Measurements from ENCODE around the gene SLC36A1.

SLC36A1 gene

GRCh38 chr5:151459680-151460324, 12.4 kb downstream of the SLC36A1 start:
- Histone ChIP-seq H3K36me3 (replicated peaks) (no peaks in the 10 kb centered on the region; the same call in 1 of the 2 replicates), H3K4me3 (no peak overlapping the region), H3K27me3 (ENCODE audit: low read depth) (no peaks in the 10 kb centered on the region), H3K4me1 (no peaks in the 10 kb centered on the region), H3K9me3 (no peaks in the 10 kb centered on the region)
- no peak for DNase-seq (ENCODE audit: low spot score in 2 of 2)
- in situ Hi-C loops (cut with MboI; ENCODE audit: low sequenced_read_pairs), result no loop called here

DNA sequence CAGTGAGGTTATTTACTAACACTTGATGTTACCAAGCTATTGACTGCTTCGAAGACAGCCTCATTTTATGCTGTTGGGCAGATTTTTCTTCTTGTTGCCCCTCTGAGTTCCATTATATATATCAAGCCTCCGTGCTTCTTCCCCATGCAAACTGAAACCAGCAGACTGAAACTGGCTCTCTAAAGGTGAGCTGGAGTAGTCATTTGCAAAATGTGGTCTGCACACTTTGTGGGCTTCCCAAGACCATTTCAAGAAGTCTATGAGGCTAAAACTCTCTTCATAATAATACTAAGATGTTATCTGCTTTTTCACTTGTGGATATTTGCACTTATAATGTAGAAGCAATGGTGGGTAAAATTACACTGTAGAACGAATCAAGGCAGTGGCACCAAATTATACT, 13.9 kb downstream of the SLC36A1 start:
- no peaks in the 10 kb centered on the region for H3K9me3 ChIP-seq
- H3K4me3 ChIP-seq, result no peak overlapping the region
- no peaks in the 10 kb centered on the region for H3K27me3 ChIP-seq (ENCODE audit: low read depth)
- H3K36me3 ChIP-seq (replicated peaks), result no peaks in the 10 kb centered on the region; the same call in none of the 2 replicates
- in situ Hi-C loops (cut with MboI; ENCODE audit: low sequenced_read_pairs), result no loop called here
- no peak for DNase-seq (ENCODE audit: low spot score in 2 of 2)
- H3K4me1 ChIP-seq, result no peaks in the 10 kb centered on the region

DNA sequence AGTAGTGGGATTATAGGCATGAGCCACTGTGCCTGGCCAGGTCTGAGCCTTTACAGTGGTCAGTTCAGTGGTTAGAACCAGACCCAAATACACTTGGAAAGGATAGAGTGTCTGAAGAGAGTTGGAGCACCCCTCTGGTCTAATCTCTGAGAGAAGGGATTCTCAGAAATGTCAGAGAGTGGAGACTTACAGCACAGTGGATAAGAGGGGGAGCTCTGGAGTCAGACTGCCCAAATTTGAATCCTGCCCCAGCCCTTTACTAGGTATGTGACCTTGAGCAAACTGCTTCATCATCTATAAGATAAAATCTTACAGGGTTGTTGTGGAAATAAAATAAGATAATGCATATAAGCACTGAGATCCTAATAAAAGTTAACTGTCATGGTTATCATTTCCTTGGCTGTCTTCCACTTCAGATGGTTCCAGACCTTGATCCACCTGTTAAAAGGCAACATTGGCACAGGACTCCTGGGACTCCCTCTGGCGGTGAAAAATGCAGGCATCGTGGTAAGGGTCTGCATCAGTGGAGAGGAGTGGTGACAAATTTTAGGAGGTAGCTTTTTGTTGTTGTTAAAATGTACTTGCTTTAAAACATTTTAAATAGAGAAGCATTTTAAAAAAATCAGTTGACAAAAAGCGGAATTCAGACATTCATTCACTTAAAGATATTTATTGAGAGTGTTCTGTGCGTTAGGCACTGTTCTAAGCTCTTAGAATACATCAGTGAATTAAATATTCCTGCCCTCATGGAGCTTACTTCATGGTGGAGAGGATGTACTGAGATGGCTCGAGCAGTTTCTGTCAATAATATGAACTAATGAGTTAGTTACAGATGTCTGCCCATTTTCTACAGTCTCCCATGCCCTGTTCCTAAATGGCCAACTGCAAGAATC, 16.0 kb downstream of the SLC36A1 start:
- H3K4me1 ChIP-seq, result no peaks in the 10 kb centered on the region
- in situ Hi-C loops (cut with MboI; ENCODE audit: low sequenced_read_pairs), result no loop called here
- no peaks in the 10 kb centered on the region for H3K9me3 ChIP-seq
- DNase-seq (ENCODE audit: low spot score in 2 of 2), result no peak
- H3K4me3 ChIP-seq, result no peak overlapping the region
- H3K27me3 ChIP-seq (ENCODE audit: low read depth), result no peaks in the 10 kb centered on the region
- no peaks in the 10 kb centered on the region; the same call in none of the 2 replicates for H3K36me3 ChIP-seq (replicated peaks)

DNA sequence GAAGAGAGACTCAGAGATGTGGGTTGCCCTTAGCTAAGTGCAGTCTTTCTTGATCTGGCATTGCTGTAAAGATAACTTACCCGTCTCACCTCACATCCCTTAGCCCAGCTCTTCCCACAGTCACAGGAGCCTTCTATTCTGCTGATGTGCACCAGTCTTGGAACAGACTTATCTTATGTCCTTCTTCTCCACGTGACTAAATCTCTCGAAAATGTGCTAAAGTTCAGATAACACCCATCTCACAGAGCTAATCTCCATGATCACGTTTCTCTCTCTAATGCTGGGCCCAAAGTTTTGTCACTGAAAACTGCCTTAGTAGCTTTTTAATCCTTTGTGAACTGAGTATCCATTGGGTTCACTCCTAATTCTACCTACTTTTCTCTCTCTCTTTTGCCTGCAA, 16.7 kb downstream of the SLC36A1 start:
- Histone ChIP-seq H3K4me1 (no peaks in the 10 kb centered on the region), H3K27me3 (ENCODE audit: low read depth) (no peaks in the 10 kb centered on the region), H3K9me3 (no peaks in the 10 kb centered on the region), H3K36me3 (replicated peaks) (no peaks in the 10 kb centered on the region; the same call in none of the 2 replicates), H3K4me3 (no peak overlapping the region)
- in situ Hi-C loops (cut with MboI; ENCODE audit: low sequenced_read_pairs), result no loop called here
- no peak for DNase-seq (ENCODE audit: low spot score in 2 of 2)

DNA sequence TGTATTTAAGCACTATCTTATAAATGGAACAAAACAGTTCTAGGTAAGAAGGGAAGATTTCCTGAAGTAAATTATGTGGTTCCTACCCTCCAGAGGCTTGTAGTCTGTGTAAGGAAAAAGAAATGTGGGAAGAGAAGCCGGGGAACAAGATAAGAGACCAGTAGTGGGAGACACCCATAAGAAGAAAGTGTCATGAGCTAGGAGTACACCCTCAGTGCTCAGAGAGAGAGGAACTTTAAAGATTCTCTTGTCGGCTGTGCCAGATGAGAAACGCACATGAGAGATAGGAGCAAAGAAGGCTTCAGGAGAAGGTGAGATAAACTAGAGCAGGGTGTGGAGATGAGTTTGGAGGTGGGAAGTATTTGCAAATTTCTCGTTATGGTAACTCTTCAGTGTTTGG, 18.1 kb downstream of the SLC36A1 start:
- Histone ChIP-seq H3K4me3 (no peak overlapping the region), H3K27me3 (ENCODE audit: low read depth) (no peaks in the 10 kb centered on the region), H3K9me3 (no peaks in the 10 kb centered on the region), H3K4me1 (no peaks in the 10 kb centered on the region), H3K36me3 (replicated peaks) (no peaks in the 10 kb centered on the region; the same call in none of the 2 replicates)
- in situ Hi-C loops (cut with MboI; ENCODE audit: low sequenced_read_pairs), result no loop called here
- no peak for DNase-seq (ENCODE audit: low spot score in 2 of 2)

DNA sequence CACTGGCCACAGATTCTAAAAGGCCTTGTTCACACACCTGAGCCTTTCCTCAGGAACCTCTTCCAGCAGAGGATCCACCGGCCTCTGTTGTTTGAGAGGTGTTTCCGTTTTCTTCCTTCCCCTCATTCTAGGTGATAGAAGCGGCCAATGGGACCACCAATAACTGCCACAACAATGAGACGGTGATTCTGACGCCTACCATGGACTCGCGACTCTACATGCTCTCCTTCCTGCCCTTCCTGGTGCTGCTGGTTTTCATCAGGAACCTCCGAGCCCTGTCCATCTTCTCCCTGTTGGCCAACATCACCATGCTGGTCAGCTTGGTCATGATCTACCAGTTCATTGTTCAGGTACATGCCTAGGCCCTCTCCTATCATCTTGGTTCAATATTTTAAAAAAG, 20.2 kb downstream of the SLC36A1 start:
- Histone ChIP-seq H3K4me1 (no peaks in the 10 kb centered on the region), H3K27me3 (ENCODE audit: low read depth) (no peaks in the 10 kb centered on the region), H3K4me3 (no peak overlapping the region), H3K9me3 (no peaks in the 10 kb centered on the region), H3K36me3 (replicated peaks) (no peaks in the 10 kb centered on the region; the same call in none of the 2 replicates)
- DNase-seq (ENCODE audit: low spot score in 2 of 2), result no peak
- in situ Hi-C loops (cut with MboI; ENCODE audit: low sequenced_read_pairs), result no loop called here

- in situ Hi-C loops (cut with MboI; ENCODE audit: low sequenced_read_pairs), result no loop called here
- DNase-seq (ENCODE audit: low spot score in 2 of 2), result no peak
- Histone ChIP-seq H3K27me3 (ENCODE audit: low read depth) (no peaks in the 10 kb centered on the region), H3K9me3 (no peaks in the 10 kb centered on the region), H3K36me3 (replicated peaks) (no peaks in the 10 kb centered on the region; the same call in none of the 2 replicates), H3K4me3 (no peak overlapping the region), H3K4me1 (no peaks in the 10 kb centered on the region)
Observed at GRCh38 chr5:151469386-151469785, 22.0 kb downstream of the SLC36A1 start.

GRCh38 chr5:151469992-151470391, 22.6 kb downstream of the SLC36A1 start:
- no peak for DNase-seq (ENCODE audit: low spot score in 2 of 2)
- Histone ChIP-seq H3K9me3 (no peaks in the 10 kb centered on the region), H3K36me3 (replicated peaks) (no peaks in the 10 kb centered on the region; the same call in none of the 2 replicates), H3K27me3 (ENCODE audit: low read depth) (no peaks in the 10 kb centered on the region), H3K4me3 (no peak overlapping the region), H3K4me1 (no peaks in the 10 kb centered on the region)
- in situ Hi-C loops (cut with MboI; ENCODE audit: low sequenced_read_pairs), result no loop called here

DNA sequence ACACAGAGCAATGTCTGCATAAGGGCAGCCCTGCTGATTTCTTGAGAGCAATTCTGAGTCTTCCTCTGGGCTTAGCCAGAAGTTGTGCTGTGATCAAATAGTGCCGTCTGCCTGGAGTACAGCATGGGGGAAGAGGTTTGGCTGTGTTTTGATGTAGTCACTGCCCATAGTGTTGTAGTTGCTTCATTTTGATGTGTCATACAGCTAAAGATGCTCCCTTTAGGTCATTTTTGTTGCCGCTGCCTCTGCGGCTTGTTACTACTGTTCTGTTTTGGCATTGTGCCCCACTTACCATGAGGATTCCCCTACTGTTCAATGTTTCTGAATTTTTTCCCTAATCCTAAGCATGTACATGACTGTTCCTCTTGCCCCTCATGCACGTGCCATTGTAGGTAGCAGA, 23.0 kb downstream of the SLC36A1 start:
- no peaks in the 10 kb centered on the region for H3K4me1 ChIP-seq
- no peak for DNase-seq (ENCODE audit: low spot score in 2 of 2)
- no peaks in the 10 kb centered on the region for H3K9me3 ChIP-seq
- H3K4me3 ChIP-seq, result no peak overlapping the region
- no peaks in the 10 kb centered on the region; the same call in none of the 2 replicates for H3K36me3 ChIP-seq (replicated peaks)
- in situ Hi-C loops (cut with MboI; ENCODE audit: low sequenced_read_pairs), result no loop called here
- no peaks in the 10 kb centered on the region for H3K27me3 ChIP-seq (ENCODE audit: low read depth)

- Histone ChIP-seq H3K36me3 (replicated peaks) (no peaks in the 10 kb centered on the region; the same call in none of the 2 replicates), H3K9me3 (no peaks in the 10 kb centered on the region), H3K27me3 (ENCODE audit: low read depth) (no peaks in the 10 kb centered on the region), H3K4me3 (no peak overlapping the region), H3K4me1 (no peaks in the 10 kb centered on the region)
- no peak for DNase-seq (ENCODE audit: low spot score in 2 of 2)
- in situ Hi-C loops (cut with MboI; ENCODE audit: low sequenced_read_pairs), result no loop called here
Observed at GRCh38 chr5:151471276-151471675, 23.9 kb downstream of the SLC36A1 start.

DNA sequence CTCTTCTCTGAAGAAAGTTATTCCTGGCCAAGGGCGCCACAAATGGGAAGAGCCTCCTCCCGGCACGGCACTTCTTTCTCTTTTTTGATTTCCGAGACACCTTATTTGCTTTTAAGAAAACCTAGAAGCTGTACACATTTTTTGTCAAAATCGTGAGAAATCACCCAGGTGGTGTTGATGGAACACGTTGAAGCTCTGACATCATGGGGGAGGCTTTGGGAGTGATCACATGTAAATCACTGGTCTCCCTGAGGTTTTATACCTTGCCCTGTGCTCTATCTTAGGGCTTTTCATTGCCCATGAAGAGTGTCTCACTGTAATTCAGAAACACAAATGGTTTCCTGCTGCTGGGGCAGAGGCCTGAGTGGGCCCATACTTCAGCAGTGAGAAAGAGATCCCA, 27.4 kb downstream of the SLC36A1 start:
- H3K36me3 ChIP-seq (replicated peaks), result no peaks in the 10 kb centered on the region; the same call in none of the 2 replicates
- no peaks in the 10 kb centered on the region for H3K9me3 ChIP-seq
- no peaks in the 10 kb centered on the region for H3K4me1 ChIP-seq
- no peaks in the 10 kb centered on the region for H3K27me3 ChIP-seq (ENCODE audit: low read depth)
- H3K4me3 ChIP-seq, result no peak overlapping the region
- in situ Hi-C loops (cut with MboI; ENCODE audit: low sequenced_read_pairs), result no loop called here
- DNase-seq (ENCODE audit: low spot score in 2 of 2), result no peak

GRCh38 chr5:151475388-151475787, 28.0 kb downstream of the SLC36A1 start:
- no peaks in the 10 kb centered on the region for H3K27me3 ChIP-seq (ENCODE audit: low read depth)
- no peaks in the 10 kb centered on the region; the same call in none of the 2 replicates for H3K36me3 ChIP-seq (replicated peaks)
- no peak for DNase-seq (ENCODE audit: low spot score in 2 of 2)
- no peaks in the 10 kb centered on the region for H3K4me1 ChIP-seq
- in situ Hi-C loops (cut with MboI; ENCODE audit: low sequenced_read_pairs), result no loop called here
- H3K4me3 ChIP-seq, result no peak overlapping the region
- no peaks in the 10 kb centered on the region for H3K9me3 ChIP-seq

GRCh38 chr5:151476016-151476415, 28.6 kb downstream of the SLC36A1 start:
- no peaks in the 10 kb centered on the region for H3K27me3 ChIP-seq (ENCODE audit: low read depth)
- H3K4me1 ChIP-seq, result no peaks in the 10 kb centered on the region
- in situ Hi-C loops (cut with MboI; ENCODE audit: low sequenced_read_pairs), result no loop called here

DNA sequence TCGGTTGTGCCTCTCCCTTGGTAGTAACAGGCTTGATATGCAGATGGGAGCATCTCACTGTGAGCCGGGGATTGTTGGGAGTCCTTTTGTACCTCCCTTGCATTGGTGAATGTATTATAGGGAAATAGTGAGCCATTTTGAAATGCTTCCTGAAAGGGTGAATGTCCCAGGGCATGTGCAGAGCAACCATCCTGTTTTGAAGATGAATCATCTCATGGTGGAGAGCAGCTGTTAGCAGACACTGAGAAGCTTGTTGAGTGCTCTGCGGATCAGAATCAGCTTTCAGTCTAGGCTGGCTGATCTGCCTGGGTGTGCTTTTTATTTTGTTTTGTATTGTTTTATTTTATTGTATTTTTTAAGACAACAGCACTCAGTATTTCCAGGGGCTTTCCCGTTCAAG, 29.7 kb downstream of the SLC36A1 start:
- DNase-seq (ENCODE audit: low spot score in 2 of 2), result no peak
- in situ Hi-C loops (cut with MboI; ENCODE audit: low sequenced_read_pairs), result no loop called here
- no peaks in the 10 kb centered on the region for H3K27me3 ChIP-seq (ENCODE audit: low read depth)
- H3K9me3 ChIP-seq, result no peaks in the 10 kb centered on the region
- H3K4me3 ChIP-seq, result no peak overlapping the region
- H3K36me3 ChIP-seq (replicated peaks), result peaks cover 4% of the 10 kb centered on the region; the same call in 1 of the 2 replicates
- no peaks in the 10 kb centered on the region for H3K4me1 ChIP-seq

More at GRCh38 chr5:151476016-151476415, 28.6 kb downstream of the SLC36A1 start:
- Histone ChIP-seq H3K4me3 (no peak overlapping the region), H3K36me3 (replicated peaks) (peaks cover 2% of the 10 kb centered on the region), H3K9me3 (no peaks in the 10 kb centered on the region)
- no peak for DNase-seq (ENCODE audit: low spot score in 2 of 2)
